Ectodermal cell (in vitro differentiated cells): ENCODE data around the gene ABHD11.

Experiments used
- H3K27ac ChIP-seq: 2 replicates; pipeline ENCODE4 v1.7.0; 2013; ENCODE audit warnings: mild to moderate bottlenecking, low read depth, low read length; ENCODE audit not compliant: insufficient read depth, poor library complexity, severe bottlenecking
- H3K27me3 ChIP-seq: 2 replicates; pipeline ENCODE4 v1.7.0; 2013; ENCODE audit warnings: mild to moderate bottlenecking, low read length; ENCODE audit not compliant: insufficient read depth, control insufficient read depth, poor library complexity, severe bottlenecking
- H3K36me3 ChIP-seq: one replicate; pipeline ENCODE4 v1.7.0; 2013; ENCODE audit warnings: low read length; ENCODE audit not compliant: control insufficient read depth, insufficient read depth
- H3K4me1 ChIP-seq: one replicate; pipeline ENCODE4 v1.7.0; 2013; ENCODE audit warnings: low read length; ENCODE audit not compliant: control insufficient read depth, insufficient read depth
- H3K4me3 ChIP-seq: 2 replicates; pipeline ENCODE4 v1.7.0; 2013; ENCODE audit warnings: low read depth, low read length, control low read depth; ENCODE audit not compliant: insufficient read depth
- H3K9me3 ChIP-seq: 2 replicates; pipeline ENCODE4 v1.7.0; 2013; ENCODE audit warnings: mild to moderate bottlenecking, low read length, moderate library complexity; ENCODE audit not compliant: control insufficient read depth
- WGBS, 2 experiments: methylation state at CpG; one replicate each; pipeline ENCODE4 v1.1.7; 2013; ENCODE audit warnings: missing lambda C conversion rate in 2 of 2; 5-methylcytosine and 5-hydroxymethylcytosine counted together

The ABHD11 gene

DNA sequence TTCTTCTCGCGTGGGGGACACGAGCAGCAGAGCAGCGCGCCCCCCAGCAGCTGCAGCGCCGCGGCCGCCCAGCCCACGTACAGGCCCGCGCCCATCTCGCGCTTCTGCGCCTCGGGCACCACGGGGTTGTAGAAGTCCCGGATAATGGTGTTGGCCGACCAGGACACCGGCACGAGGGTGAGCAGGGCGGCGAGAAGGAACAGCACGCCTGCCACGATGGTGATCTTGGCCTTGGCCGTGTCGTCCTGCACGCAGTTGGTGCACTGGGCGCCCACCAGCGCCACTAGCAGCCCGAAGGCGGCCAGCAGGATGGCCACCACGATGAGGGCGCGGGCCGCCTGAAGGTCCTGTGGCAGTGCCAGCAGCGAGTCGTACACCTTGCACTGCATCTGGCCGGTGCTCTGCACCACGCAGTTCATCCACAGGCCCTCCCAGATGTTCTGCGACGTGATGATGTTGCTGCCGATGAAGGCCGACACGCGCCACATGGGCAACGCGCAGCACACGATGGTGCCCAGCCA is 30.9 kb upstream of the ABHD11 start:
- H3K36me3 ChIP-seq = no peaks in the 10 kb centered on the region
- no peaks in the 10 kb centered on the region for H3K9me3 ChIP-seq
- H3K27ac ChIP-seq = no peak overlapping the region
- H3K4me3 ChIP-seq = peak overlapping the region; percentile 48
- H3K4me1 ChIP-seq = no peaks in the 10 kb centered on the region
- peaks cover 33% of the 10 kb centered on the region for H3K27me3 ChIP-seq
- WGBS, 2 experiments = 85 to 86% methylated on average over 49 of the region's 49 CpGs

DNA sequence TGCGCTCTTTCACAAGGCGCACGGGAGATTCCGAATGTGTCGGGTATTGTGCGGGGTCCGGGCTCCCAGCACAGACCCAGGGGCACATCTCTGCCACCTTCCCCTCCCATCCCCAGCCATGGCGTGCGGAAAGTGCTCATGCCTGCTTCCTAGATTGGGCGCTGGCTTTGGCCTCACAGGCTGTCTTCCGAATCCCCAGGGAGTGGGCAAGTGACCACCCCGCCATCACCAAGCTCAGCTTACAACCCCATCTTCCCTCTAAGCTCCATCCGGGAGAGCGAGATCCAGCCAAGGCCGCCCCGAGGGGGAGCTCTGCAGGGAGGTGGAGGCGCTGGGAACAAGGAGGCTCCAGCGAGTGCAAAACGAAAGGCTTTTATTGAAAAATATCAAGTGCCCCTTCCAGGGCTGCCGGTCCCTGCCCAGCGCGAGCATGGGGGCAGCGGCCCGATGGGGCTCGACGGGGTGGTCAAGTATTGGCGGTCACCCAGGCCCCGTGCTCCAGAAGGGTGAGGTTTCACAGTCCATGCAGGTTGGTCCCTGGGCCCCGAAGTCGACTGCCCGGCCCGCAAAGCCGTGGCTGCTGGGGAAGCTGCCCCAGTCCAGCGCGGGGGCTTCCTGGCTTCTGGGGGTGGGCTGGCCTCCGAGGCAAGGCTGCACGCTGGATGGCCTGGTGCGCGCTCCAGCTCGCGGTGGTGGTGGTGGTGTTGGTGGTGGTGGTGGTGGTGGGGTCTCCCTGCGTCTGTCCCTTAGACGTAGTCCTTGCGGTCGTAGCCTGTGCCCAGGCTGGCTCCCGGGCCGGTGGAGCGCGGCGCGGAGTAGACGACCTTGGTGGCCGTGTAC is 30.3 kb upstream of the ABHD11 start:
- WGBS, 2 experiments = 92 to 94% methylated on average over 53 of the region's 53 CpGs

DNA sequence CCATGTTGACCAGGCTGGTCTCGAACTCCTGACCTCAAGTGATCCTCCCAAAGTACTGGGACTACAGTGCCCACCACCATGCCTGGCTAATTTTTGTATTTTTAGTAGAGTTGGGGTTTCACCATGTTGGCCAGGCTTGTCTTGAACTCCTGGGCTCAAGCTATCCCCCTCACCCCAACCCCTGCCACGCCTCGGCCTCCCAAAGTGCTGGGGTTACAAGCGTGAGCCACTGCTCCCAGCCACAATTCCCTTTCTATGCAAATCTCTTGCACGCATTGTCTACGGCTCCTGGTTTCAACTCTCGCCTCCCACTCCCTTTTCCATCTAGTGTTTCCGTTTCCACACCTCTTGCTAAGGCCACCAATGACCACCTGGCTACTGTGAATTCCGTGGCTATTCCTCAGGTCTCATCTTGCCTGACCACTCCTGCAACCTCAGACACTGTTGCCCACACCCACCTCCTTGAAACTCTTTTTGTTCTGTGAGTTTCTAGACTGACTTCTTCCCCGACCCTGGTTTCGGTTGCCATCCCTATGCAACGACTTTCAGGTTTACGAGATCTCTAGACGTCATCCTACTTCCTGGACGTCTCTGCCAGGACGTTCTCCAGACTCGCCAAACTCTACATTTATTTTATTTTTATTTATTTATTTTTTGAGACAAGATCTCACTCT is 28.1 kb upstream of the ABHD11 start:
- H3K4me1 ChIP-seq = peaks cover 3% of the 10 kb centered on the region
- H3K27me3 ChIP-seq = peaks cover 33% of the 10 kb centered on the region
- H3K4me3 ChIP-seq = no peak overlapping the region
- H3K27ac ChIP-seq = no peak overlapping the region
- no peaks in the 10 kb centered on the region for H3K9me3 ChIP-seq
- WGBS, 2 experiments = 87 to 91% methylated on average over 17 of the region's 17 CpGs
- no peaks in the 10 kb centered on the region for H3K36me3 ChIP-seq

More for the DNA sequence above, 30.3 kb upstream of the ABHD11 start:
- Histone ChIP-seq H3K27me3 (peaks cover 33% of the 10 kb centered on the region), H3K27ac (no peak overlapping the region), H3K4me1 (no peaks in the 10 kb centered on the region), H3K36me3 (no peaks in the 10 kb centered on the region), H3K4me3 (no peak overlapping the region), H3K9me3 (no peaks in the 10 kb centered on the region)

DNA sequence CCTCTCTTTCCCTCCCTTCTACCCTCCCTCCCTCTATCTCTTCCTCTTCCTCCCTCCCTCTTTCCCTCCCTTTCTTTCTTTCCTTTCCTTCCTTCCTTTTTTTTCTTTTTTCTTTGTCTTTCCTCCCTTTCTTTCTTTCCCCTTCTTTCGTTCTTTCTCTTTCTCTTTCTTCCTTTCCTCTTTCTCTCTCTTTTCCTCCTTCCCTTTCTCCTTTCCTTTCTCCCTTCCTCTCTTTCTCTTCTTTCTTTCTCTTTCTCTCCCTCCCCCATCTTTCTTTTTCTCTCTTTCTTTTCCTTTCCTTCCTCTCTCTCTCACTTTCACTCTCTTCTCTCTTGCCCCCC is 24.0 kb upstream of the ABHD11 start:
- Histone ChIP-seq H3K9me3 (no peaks in the 10 kb centered on the region), H3K4me1 (peaks cover 3% of the 10 kb centered on the region), H3K4me3 (no peak overlapping the region), H3K36me3 (no peaks in the 10 kb centered on the region), H3K27ac (no peak overlapping the region), H3K27me3 (peaks cover 2% of the 10 kb centered on the region)
- 88 to 92% methylated on average over 1 of the region's 1 CpG for WGBS, 2 experiments

DNA sequence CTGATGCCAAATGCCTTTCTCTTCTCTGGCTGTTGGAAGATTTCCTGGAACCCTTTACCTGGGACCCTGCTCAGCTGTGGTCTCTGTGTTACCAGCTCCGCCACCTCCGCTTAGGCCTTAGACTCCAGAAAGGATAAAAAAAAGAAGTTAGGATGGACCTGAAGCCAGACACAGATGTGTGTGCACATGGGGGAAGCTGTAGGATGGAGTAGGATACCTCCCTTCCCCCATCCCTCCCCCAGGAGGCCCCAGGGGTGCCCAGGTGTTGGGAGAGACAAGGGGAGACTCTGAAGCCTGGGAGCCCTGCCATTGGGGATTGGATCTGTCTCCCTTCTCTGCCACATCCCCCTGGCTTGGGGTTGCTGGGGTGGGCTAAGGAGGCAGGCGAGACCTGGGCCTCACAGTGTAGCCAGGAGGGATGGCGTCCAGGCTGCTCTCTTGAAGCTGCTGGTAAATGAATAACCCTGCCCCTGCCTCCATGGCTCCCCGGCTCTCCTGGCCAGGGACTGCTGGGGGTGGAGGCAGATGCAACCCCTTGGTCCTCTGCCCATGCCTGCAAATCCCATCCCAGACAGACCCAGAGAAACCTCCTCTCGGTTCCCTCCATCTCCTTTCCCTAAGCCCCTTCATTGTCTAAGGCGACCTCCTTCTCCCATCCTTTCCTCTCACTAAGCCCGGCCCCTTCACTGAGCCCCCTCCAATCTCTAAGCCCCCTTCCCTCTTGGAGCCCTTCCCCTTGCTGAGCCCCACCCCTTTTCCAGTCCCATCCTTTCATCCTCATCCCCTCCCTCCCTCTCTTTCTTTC is 23.5 kb upstream of the ABHD11 start:
- H3K9me3 ChIP-seq = no peaks in the 10 kb centered on the region
- no peaks in the 10 kb centered on the region for H3K27me3 ChIP-seq
- WGBS, 2 experiments = 65 to 67% methylated on average over 8 of the region's 8 CpGs
- no peak overlapping the region for H3K27ac ChIP-seq
- peaks cover 3% of the 10 kb centered on the region for H3K4me1 ChIP-seq
- no peaks in the 10 kb centered on the region for H3K36me3 ChIP-seq
- H3K4me3 ChIP-seq = no peak overlapping the region

DNA sequence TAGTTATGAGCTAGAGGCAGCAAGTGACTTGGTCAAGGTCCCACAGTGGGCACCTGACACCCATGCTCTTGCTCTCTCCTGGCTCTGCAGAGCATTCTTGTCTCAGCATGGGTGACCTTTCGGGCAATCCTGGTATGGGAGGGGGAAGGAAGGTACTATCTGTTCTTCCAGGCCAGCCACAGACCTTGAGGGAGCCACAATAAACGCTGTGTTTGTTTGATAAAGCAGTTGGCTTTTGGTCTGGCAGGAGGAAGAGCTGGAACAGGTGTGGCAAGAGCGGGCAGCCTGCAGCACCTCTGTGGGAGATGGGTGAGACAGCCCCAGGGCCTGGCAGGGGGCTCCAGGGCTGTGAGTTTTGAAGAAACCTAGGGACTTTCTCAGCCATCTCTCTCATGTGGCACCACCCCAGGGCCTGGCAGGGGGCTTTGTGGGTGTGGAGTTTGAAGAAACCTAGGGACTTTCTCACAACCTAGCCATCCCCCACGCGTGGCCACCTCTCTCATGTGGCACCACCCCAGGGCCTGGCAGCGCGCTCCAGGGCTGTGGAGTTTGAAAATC is 20.1 kb upstream of the ABHD11 start:
- no peak overlapping the region for H3K4me3 ChIP-seq
- H3K4me1 ChIP-seq = peaks cover 3% of the 10 kb centered on the region
- no peak overlapping the region for H3K27ac ChIP-seq
- no peaks in the 10 kb centered on the region for H3K9me3 ChIP-seq
- whole genome bisulfite sequencing, 2 experiments = 87 to 91% methylated on average over 7 of the region's 7 CpGs
- H3K27me3 ChIP-seq = no peaks in the 10 kb centered on the region
- no peaks in the 10 kb centered on the region for H3K36me3 ChIP-seq

DNA sequence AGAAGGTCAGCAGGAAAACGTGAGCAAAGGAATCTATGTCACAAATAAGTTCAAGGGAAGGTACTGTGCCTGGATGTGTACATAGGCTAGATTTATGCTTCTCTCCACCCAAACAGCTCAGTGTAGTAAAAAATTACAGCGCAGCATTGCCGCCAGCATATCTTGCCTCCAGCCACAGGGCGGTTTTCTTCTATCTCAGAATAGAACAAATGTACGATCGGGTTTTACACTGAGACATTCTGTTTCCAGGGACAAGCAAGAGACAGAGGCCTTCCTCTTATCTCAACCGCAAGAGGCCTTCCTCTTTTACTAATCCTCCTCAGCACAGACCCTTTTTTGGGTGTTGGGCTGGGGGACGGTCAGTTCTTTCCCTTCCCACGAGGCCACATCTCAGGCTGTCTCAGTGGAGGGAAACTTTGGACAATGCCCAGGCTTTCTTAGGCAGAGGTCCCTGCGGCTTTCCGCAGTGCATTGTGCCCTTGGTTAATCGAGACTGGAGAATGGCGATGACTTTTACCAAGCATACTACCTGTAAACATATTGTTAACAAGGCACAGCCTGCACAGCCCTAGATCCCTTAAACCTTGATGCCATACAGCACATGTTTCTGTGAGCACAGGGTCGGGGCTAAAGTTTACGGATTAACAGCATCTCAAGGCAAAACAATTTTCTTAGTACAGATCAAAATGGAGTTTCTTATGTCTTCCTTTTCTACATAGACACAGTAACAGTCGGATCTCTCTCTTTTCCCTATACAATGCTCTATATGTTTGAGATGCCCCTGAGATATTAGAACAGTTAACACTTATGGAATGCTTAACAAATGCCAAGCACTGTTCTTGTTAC is 11.6 kb upstream of the ABHD11 start:
- H3K4me3 ChIP-seq = no peak overlapping the region
- no peaks in the 10 kb centered on the region for H3K36me3 ChIP-seq
- H3K4me1 ChIP-seq = no peaks in the 10 kb centered on the region
- H3K27ac ChIP-seq = no peak overlapping the region
- no peaks in the 10 kb centered on the region for H3K9me3 ChIP-seq
- H3K27me3 ChIP-seq = no peaks in the 10 kb centered on the region
- 89 to 90% methylated on average over 16 of the region's 16 CpGs for WGBS, 2 experiments

DNA sequence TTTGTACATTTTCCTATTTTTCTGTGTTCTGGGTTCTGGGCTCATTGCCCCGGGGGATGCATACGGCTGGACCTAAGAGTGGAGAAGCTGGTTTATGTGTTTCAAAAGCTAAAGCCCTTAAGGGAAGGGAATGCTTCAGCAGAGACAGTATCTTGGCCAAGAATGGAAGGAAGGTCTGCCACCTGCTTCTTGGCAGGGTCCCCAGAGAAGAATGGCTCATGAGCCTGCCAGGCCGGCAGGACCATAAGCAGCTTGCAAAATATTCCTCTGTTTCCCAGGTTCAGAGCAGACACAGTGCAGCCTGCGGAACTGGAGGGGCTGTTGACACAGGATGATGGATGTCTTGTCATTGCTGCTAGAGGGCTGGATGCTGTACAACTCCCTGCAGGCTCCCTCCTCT is 7.8 kb upstream of the ABHD11 start:
- H3K36me3 ChIP-seq = no peaks in the 10 kb centered on the region
- H3K4me1 ChIP-seq = peaks cover 25% of the 10 kb centered on the region
- H3K27me3 ChIP-seq = no peaks in the 10 kb centered on the region
- H3K4me3 ChIP-seq = no peak overlapping the region
- no peak overlapping the region for H3K27ac ChIP-seq
- 91% methylated on average over 4 of the region's 4 CpGs for WGBS, 2 experiments
- H3K9me3 ChIP-seq = no peaks in the 10 kb centered on the region
